M059J (cell line): ENCODE results near the gene ATP10B. TPM values are rescaled to one million over a fixed set of nuclear protein-coding genes. Genes with fewer than 3 reads are reported as not detected.
"Not testable (repeated sequence)": the region's sequence is repeated elsewhere in the genome, so short reads cannot be mapped to it uniquely, and the experiment has no call there.

Source experiments
- DNase-seq: peaks from one replicate; pipeline ENCODE4 v3.0.0-alpha.2; 2012; ENCODE audit warnings: low read depth
- total RNA-seq: library from RNA; depleted of rRNA; stranded (reverse); fragments of >200 nt; shearing (Covaris generic); gene quantifications from 2 replicates; pipeline ENCODE4 v1.2.3, GENCODE V29; 2014

Gene ATP10B
- total RNA-seq, 1 experiment from 2014 or later = 0.05 TPM

- DNase-seq = no peak
These were observed 92.0 kb downstream of the ATP10B start for GRCh38 chr5:160760008-160760407.

DNA sequence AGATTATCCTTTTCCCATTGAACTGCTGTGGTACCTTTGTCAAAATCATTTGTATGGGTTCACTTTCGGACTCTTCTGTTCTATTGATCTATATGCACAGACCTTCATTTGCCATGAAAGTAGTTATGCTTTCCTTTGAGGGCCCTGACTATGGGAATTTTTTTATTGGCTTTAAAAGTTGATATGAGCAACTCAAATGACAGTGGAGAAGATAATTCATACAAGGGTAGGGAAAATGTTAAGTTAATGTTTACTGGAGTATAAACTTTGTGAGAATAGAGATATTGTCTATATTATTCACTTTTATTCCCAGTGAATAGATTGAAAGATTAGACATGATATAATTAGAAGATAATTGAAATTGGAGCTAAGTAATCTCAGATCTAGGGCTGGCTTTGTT is 94.8 kb downstream of the ATP10B start:
- DNase-seq = no peak

GRCh38 chr5:160750938-160751657 is 100.9 kb downstream of the ATP10B start:
- DNase-seq = no peak

DNA sequence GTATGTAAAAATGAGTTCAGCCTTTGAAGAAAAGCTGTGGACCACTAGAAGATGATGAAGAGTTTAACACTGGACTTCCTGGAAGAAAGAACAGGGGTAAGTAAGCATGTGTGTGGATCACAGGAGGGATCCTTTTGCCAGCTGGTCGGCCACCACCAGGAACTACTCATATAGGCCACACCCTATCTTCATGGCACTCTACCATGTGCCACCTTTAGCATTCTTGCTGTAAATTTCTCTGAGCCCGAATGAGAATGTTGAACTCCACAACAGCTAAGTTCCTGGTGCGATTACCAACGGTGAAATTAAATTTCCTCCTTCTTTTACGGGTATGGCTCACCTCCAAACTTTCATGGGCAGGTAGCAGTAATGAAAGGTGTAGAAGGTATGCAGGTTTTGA is 102.3 kb downstream of the ATP10B start:
- DNase-seq = no peak

DNA sequence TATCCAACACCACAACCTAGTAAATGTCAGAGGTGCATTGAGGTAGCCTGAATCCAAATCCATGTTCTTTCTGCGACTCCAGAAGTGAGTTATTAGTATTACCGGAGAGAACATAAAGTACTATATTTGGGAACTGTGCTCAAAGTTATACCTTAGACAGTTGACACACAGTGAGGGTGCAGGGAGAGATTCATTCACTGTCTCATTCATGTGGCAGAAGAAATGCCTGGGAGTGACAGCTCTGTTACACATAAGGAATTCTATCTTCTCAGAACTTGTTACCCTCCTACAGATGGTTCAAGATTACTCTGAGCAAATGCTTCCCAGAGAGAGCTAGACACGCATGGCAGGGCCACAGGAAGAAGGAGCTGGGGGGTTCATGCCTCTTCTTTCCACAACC is 103.0 kb downstream of the ATP10B start:
- DNase-seq = no peak

- no peak for DNase-seq
These were observed 104.0 kb downstream of the ATP10B start for GRCh38 chr5:160747987-160748386.

DNA sequence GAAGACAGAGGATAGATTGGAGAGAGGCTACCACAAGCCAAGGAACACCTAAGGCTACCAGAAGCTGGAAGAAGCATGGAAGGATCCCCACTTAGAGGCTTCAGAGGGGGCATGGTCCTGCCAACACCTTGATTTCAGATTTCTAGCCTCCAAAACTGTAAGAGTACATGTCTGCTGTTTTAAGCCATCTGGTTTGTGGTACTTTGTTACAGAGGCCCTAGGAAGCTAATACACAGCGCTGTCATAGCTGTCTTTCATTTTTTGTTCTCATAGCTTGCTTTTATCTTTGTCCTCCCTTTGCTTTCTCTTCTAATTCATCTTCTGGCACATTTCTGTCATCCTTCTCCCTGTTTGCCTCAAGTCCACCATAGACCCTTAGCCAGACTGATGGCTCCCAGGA is 104.5 kb downstream of the ATP10B start:
- no peak for DNase-seq

DNA sequence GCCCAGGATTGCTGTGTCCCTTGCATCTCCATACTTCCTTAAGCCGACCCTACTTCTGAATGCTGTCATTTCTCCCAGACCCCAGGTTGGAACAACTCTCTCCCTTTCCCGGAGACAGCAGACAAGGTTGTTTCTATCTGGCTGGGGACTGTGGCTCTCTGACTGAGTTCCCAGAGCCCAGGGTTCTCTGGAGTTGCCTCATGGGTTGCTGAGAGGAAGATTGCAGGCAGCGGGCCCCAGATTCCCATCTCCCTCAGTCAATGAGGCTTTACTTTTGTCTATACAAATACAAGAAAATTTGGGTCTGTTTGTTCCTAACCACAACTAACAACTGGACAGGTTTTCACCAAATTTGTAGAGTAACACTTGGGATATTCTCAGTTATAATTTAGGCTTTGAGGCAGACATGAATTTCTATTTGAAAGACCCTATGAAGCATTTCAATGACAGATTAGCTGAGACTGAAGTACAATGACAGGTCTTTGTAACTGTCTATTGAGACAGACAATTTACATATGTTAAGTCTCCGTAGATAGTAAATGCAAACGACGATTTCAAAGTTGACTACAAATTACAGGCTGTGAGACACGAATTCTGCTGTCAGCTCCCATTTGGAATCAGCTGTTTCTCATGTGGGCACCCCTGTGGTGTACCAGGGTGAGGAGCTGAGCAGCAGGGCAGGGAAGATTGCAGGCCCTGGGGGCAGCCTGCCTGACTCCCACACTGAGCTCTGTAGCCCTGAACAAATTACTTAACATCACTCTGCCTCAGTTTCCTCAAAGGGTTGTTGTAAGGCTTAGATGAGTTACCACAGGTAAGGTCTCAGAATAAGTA is 107.5 kb downstream of the ATP10B start:
- no peak for DNase-seq

DNA sequence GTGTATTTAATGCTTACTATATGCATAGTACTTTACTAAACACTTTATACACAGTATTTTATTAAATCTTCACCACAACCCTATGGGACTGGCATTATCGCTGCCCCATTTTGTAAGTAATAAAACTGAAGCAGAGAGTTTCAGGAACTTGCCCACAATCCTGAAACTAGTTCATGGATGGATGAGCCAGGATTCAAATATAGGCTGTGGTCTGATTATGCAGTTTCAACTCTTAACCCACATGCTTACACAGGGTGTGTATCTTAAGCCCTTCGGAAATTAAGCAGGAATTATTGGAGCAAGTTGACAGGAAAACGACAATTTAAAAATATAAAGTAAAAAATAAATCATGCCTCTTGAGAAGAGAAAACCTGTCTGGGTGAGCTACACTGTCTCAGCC is 109.0 kb downstream of the ATP10B start:
- DNase-seq = no peak

DNA sequence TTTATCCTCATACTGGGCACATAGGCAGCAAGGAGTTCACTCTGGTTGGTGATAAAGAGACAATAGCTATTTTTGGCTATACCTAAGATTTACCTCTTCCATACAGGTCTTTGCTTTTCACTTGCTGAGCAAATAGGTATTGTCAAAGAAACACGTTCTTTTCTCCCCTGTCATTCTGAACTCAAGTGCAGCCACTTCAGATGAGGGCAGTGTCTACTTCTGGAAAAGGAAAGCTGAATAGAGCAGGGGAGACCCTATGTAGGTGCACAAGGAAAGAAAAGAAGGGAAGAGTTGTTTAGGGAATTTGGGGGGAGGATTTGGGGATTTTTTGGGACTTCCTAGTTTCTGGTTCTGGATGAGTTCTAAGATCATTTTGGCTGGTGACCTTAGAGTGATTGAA is 109.6 kb downstream of the ATP10B start:
- DNase-seq = no peak

DNA sequence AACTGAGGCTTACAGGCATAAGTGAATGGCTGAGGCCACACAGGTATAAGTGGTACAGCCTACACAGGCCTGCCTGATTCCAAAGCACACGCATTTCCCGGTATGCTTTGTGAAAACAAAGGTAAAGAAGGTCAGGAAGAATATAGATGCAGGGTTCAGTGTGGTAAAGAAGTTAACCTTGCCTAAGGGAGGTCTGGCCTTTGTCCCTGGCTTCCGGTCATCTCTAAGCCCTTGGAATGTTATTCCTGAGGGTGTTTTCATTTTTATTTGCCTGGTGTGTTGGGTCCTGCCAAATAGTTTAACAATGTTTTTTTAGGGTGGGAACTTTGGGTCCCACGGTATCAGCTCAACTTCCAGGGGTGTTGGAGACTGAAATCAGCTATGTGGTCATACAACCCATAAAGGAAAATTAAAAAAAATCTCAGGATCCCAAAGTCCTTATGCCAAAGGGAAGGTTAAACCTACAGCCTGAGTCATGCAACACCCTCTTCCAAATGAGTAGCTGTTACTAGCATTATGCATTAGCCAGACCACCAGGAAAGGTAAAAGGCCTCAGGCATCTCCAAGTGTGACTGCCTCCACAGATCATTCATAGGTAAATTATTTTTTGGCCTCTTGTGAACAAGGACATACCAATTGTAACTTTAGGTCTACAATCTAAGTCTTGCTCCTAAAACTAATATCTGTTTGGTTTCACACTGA is 124.6 kb downstream of the ATP10B start:
- DNase-seq = no peak

DNA sequence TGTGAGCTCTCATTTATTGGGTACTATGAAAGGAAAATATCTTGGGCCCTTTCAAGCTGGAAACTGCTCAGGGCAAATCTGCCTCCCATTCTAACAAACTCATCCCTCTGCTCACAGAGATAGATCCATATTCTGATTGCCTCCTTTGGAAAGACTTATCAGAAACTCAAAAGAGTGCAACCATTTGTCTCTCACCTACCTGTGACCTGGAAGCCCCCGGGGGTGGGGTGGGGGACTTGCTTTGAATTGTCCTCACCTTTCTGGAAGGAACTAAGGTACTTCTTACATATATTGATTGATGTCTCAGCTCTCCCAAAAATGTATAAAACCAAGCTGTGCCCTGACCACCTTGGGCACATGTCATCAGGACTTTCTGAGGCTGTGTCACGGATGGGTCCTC is 125.3 kb downstream of the ATP10B start:
- DNase-seq = no peak

- no peak for DNase-seq
These were observed 131.2 kb downstream of the ATP10B start for GRCh38 chr5:160720822-160721221.

DNA sequence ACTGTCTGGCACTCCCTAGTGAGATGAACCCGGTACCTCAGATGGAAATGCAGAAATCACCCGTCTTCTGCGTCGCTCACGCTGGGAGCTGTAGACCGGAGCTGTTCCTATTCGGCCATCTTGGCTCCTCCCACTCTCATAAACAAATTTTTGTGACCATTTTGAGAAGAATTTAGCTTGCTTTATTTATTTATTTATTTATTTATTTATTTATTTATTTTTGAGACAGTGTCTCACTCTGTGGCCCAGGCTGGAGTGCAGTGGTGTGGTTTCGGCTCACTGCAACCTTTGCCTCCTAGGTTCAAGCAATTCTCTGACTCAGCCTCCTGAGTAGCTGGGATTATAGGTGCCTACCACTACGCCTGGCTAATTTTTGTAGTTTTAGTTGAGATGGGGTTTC is 136.5 kb downstream of the ATP10B start:
- not testable (repeated sequence) for DNase-seq

GRCh38 chr5:160703547-160704189 is 148.3 kb downstream of the ATP10B start:
- no peak for DNase-seq

DNA sequence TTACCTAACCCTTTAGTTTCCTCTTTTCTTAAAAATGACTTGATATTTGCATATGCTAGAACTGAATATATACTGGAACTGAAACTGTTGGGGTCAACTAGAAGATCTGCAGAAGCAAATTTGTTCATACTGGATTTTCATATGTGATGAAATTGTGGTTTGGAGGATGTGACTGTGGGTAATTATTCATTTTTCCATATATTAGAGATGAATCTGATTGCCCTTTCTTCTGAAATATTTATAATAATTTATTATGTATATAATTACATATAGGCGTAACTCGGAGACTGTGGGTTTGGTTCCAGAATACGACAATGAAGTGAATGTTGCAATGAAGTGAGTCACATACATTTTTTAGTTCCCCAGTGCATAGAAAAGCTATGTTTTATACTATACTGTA is 149.1 kb downstream of the ATP10B start:
- DNase-seq = no peak

DNA sequence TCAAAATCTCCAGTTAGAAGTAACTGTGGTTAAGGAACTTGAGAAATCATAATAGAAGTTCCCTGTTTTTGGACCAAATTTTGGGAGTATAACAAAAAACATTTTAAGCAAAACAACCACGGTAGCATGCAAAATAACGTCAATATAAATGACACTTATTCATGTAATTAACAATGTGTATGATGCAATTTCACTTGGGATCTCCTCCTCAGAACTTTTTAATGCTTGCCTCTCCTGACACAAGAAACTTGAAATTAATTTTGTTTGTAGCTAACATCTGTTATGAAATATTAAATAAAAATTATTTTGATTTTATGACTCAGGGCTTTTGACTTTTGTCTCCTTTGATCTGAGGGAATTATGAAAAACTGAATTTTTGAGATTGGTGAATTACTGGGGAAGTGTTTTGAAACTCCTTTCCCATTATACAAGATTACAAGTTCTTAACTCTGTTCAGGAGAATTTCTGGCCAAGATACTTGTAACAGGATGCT is 149.7 kb downstream of the ATP10B start:
- no peak for DNase-seq

- DNase-seq = no peak
These were observed 150.6 kb downstream of the ATP10B start for GRCh38 chr5:160701403-160701802.

- DNase-seq = no peak
These were observed 152.7 kb downstream of the ATP10B start for GRCh38 chr5:160699301-160699700.

DNA sequence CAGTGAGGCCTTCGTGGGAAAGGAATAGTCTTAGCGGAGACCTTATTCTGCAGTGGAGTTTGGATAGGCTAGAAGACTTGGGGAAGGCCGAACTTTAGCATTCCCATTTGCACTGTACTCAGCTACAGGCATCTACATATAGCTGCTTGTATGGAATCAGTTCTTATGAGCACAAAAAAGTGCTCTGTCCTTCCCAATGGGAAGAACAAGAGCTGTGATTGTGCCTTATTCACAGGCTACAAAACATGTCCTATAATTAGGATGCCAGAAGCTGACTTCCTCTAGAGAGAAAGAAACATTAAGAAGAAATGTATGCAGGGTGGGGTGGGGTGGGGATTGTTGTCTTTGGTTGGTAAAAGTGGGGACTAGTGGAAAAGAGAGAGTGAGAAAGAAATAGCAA is 154.7 kb downstream of the ATP10B start:
- DNase-seq = no peak

GRCh38 chr5:160694896-160695295 is 157.1 kb downstream of the ATP10B start:
- DNase-seq = no peak
